Lower lobe of right lung (tissue), 2 donors: ENCODE measurements around the gene TTC31. TPM values are rescaled to one million over a fixed set of nuclear protein-coding genes. Genes with fewer than 3 reads are reported as not detected.

Experiments used
- ATAC-seq, 2 donors: fragments of 200-7000 bp; cut with Tn5 transposase; one replicate each; pipeline ENCODE4 v1.9.1; 2020 to 2022; ENCODE audit warnings: mild to moderate bottlenecking in 2 of 2, moderate library complexity in 2 of 2
- DNase-seq: peaks from one replicate; pipeline ENCODE4 v3.0.0-alpha.2; 2020
- H3K27ac ChIP-seq: fragments of 200-600 bp; one replicate; pipeline ENCODE4 v1.8.0; 2022
- H3K27me3 ChIP-seq: fragments of 200-600 bp; one replicate; pipeline ENCODE4 v1.8.0; 2022; ENCODE audit warnings: low read depth
- H3K36me3 ChIP-seq: fragments of 200-600 bp; one replicate; pipeline ENCODE4 v1.8.0; 2022; ENCODE audit warnings: mild to moderate bottlenecking
- H3K4me1 ChIP-seq: fragments of 200-600 bp; one replicate; pipeline ENCODE4 v1.8.0; 2022
- H3K4me3 ChIP-seq: fragments of 200-600 bp; one replicate; pipeline ENCODE4 v1.8.0; 2022; ENCODE audit warnings: mild to moderate bottlenecking
- H3K9me3 ChIP-seq: fragments of 200-600 bp; one replicate; pipeline ENCODE4 v1.8.0; 2022
- intact Hi-C: fragments of 100-400 bp; cut with DNase I; formaldehyde crosslinking; loops from one replicate; pipeline ENCODE4 v1.11.0; 2022
- total RNA-seq: library from RNA; stranded (reverse); fragmentation: NEBNext Ultra II Directional; extraction: Animal tissue kit (Norgen Biotek cat#: 25700); gene quantifications from one replicate; pipeline ENCODE4 v1.2.1, GENCODE V29; 2021
- TF ChIP-seq, protein P1 (sequence below): fragments of 200-600 bp; IDR thresholded peaks from one replicate; pipeline ENCODE4 v1.8.0; 2022; ENCODE audit warnings: antibody characterized with exemption, mild to moderate bottlenecking
- donor health status: DM: no; HTN: yes; CAD: no; lungs with severe emphysema.

TTC31 gene
- total RNA-seq, 1 donor from 2014 or later, result 23.0 TPM

DNA sequence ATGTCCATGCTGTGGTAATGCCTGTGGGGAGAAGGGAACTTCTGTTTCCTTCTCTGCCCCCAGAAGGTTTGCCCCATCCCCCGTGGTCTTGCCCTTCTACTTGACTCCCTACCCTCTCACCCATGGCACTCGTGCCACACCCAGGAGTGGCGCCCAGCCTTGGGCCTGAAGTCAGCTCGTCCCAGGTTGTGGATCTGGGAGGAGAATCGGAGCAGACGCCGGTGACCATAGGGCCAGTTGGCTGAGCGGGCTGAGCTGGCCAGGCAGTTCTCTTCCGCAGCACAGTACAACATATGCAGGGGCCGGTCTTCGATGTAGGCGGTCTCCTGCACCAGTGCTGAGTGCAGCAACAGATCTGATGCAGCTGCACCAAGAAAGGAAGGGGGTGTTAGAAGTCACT, 51.5 kb downstream of the TTC31 start:
- ATAC-seq, result no peak
- intact Hi-C loops, result no loop called here
- Histone ChIP-seq H3K4me3 (no peak overlapping the region), H3K27me3 (no peaks in the 10 kb centered on the region), H3K9me3 (no peaks in the 10 kb centered on the region), H3K27ac (no peak overlapping the region), H3K4me1 (peaks cover 17% of the 10 kb centered on the region), H3K36me3 (peaks cover 24% of the 10 kb centered on the region)
- no peak for DNase-seq
- TF ChIP-seq, protein P1, sequence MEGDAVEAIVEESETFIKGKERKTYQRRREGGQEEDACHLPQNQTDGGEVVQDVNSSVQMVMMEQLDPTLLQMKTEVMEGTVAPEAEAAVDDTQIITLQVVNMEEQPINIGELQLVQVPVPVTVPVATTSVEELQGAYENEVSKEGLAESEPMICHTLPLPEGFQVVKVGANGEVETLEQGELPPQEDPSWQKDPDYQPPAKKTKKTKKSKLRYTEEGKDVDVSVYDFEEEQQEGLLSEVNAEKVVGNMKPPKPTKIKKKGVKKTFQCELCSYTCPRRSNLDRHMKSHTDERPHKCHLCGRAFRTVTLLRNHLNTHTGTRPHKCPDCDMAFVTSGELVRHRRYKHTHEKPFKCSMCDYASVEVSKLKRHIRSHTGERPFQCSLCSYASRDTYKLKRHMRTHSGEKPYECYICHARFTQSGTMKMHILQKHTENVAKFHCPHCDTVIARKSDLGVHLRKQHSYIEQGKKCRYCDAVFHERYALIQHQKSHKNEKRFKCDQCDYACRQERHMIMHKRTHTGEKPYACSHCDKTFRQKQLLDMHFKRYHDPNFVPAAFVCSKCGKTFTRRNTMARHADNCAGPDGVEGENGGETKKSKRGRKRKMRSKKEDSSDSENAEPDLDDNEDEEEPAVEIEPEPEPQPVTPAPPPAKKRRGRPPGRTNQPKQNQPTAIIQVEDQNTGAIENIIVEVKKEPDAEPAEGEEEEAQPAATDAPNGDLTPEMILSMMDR, result no peak

DNA sequence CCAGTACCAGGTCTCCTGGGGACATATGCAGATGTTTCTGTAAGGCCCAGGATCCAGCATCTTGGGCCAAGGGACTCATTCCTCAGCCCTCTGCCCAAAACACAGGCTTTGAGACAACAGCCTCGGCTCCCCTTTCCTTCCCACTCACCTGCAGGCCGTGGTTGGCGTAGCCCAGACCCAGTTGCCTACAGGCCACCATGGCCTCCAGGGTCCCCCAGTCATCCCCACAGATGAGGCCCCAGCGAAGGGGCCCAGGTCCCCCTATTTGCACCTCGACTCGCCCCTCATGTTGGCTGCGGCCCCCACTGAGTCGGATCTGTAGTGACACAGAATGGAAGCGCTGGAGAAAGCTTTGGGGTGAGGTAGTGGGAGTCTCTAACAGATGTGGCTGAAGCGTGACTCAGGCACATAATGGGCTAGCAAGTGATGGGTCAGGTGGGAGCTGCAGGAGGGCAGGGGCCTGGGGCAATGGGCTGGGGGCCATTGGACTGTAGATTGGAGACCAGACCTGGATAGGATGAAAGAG, 52.6 kb downstream of the TTC31 start:
- ATAC-seq, result no peak
- intact Hi-C loops, result no loop called here
- Histone ChIP-seq H3K27ac (no peak overlapping the region), H3K9me3 (no peaks in the 10 kb centered on the region), H3K36me3 (peaks cover 24% of the 10 kb centered on the region), H3K4me3 (no peak overlapping the region), H3K27me3 (no peaks in the 10 kb centered on the region), H3K4me1 (peaks cover 17% of the 10 kb centered on the region)
- TF ChIP-seq, protein P1, result no peak
- DNase-seq, result no peak

DNA sequence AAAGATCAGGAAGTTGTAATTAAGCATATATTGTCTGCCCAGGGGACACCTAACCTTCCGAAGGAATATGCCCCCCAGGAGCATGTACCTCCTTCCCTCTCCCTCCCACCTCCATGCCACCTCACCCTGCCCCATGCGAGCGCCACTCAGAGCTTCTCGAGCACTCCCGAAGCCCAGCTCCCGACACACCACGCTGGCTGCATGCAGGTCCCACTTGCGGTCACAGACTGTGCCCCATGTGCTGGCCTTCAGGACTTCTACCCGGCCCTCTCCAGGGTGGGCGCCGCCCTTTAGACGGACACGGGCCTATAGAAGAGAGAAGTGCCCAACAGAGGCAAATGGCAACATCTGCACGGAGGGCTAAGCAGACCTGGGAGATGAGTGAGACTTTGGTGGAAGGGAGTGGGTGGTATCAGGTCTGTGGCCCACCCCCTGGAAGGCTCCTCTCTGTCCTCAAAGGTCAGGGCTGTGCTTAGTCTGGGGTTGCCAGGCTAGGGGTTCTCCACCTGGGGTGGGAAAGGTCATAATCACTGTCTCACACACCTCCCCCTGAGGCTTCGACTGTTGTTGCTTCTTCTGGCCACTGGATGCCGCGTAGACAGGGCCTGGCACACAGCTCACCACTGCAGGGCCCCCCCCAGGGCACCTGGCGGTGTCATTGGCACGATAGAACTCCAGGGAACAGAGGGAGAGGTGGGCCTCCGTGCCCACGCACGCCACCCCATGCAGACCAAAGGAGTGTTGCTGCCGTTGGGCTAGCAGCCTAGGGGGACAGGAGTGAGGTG, 53.5 kb downstream of the TTC31 start:
- peaks cover 24% of the 10 kb centered on the region for H3K36me3 ChIP-seq
- no peaks in the 10 kb centered on the region for H3K27me3 ChIP-seq
- H3K27ac ChIP-seq, result no peak overlapping the region
- no peak overlapping the region for H3K4me3 ChIP-seq
- ATAC-seq, result no peak
- no peaks in the 10 kb centered on the region for H3K9me3 ChIP-seq
- peaks cover 8% of the 10 kb centered on the region for H3K4me1 ChIP-seq
- DNase-seq, result no peak
- TF ChIP-seq, protein P1, result no peak
- intact Hi-C loops, result no loop called here

DNA sequence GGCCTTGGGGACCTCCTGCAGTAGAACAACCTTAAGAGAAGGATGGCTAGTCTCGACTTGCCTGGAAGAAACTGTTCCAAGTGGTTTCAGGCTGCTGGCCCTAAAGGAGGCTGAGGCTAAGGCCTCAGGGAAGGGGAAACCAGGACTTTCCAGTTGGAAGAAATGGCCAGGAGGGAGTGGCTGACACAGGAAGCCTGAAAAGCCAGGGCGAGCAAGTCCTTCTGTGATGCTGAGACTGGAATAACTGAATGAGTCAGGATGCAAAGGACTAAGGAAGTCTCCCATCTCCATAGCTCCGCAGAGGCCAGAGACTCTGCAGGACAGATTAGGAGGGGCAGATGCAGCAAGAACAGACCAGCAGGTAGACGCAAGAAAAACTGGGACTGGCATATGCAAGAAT, 54.3 kb downstream of the TTC31 start:
- Histone ChIP-seq H3K27me3 (no peaks in the 10 kb centered on the region), H3K4me3 (no peak overlapping the region), H3K27ac (no peak overlapping the region), H3K9me3 (no peaks in the 10 kb centered on the region), H3K36me3 (peaks cover 16% of the 10 kb centered on the region), H3K4me1 (peaks cover under 1% of the 10 kb centered on the region)
- DNase-seq (no peak), ATAC-seq (no peak)
- TF ChIP-seq, protein P1, result no peak
- intact Hi-C loops, result no loop called here

DNA sequence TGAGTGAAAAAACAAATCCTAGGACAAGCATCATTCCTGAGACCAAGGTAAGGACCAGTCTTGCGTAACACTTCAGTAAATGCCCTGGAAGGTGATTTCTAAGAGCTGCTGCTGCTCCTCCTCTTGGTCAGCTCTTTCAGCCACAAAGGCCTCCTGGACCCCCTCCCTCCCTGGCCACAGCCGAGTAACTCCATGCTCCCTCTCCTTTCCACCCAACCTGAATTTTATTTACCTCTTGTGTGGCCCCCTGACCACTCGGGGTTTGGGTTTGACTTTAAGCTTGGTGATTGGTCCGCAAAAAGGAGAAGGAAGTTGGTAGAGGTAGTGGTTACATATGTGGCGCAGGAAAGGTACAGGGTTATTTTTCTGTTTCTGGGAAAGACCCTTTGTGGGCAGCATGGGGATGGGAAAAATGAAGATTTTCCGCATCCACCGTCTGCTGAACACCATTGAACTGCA, 56.0 kb downstream of the TTC31 start:
- no peak overlapping the region for H3K4me3 ChIP-seq
- intact Hi-C loops, result no loop called here
- no peak overlapping the region for H3K27ac ChIP-seq
- DNase-seq, result no peak
- ATAC-seq, result no peak
- no peaks in the 10 kb centered on the region for H3K36me3 ChIP-seq
- H3K9me3 ChIP-seq, result no peaks in the 10 kb centered on the region
- H3K27me3 ChIP-seq, result no peaks in the 10 kb centered on the region
- TF ChIP-seq, protein P1, result no peak
- no peaks in the 10 kb centered on the region for H3K4me1 ChIP-seq
